HCT116 (cell line): ENCODE results near the gene DRC7. TPM values are rescaled to one million over a fixed set of nuclear protein-coding genes. Genes with fewer than 3 reads are reported as not detected.
A peak's percentile ranks its signal among the peaks of the same experiment; 100 is the strongest.

ENCODE experiments used
- ATAC-seq: fragments of 200-7000 bp; cut with Tn5 transposase; 2 replicates; pipeline ENCODE4 v1.9.1; 2020; ENCODE audit warnings: mild to moderate bottlenecking, moderate library complexity
- BruUV-seq: library from RNA; stranded (reverse); fragments of 400-500 nt; replicated peaks from 2 replicates; lab custom pipeline; 2021; lab: Mats Ljungman, UMichigan
- CTCF ChIA-PET: fragments of 300-600 bp; sonication (Branson Sonifier 250); formaldehyde crosslinking; loops from one replicate; lab custom pipeline; 2021; ENCODE audit warnings: antibody characterized with exemption; lab: Charles Lee
- POLR2A ChIA-PET: fragments of 300-600, 350-600 bp; sonication (Branson Sonifier 250); formaldehyde crosslinking; loops from one replicate; lab custom pipeline; 2021; ENCODE audit warnings: antibody characterized with exemption; lab: Charles Lee
- RAD21 ChIA-PET, 2 experiments: fragments of 300-600 bp; sonication (Branson Sonifier 250); formaldehyde crosslinking; loops; one replicate each; lab custom pipeline; 2023; ENCODE audit warnings: low total read pairs in 2 of 2; ENCODE audit not compliant: uncharacterized antibody in 2 of 2, unreplicated experiment in 2 of 2, low non-redundant PET in 1 of 2; lab: Charles Lee
- DNase-seq: peaks from one replicate; pipeline ENCODE4 v3.0.0-alpha.2; 2010; ENCODE audit warnings: low read depth, low spot score
- H2AFZ ChIP-seq: fragments of 200-600 bp; shearing (Covaris generic), sonication (generic); 2 replicates; pipeline ENCODE4 v1.6.1; 2017; ENCODE audit warnings: low read depth, mixed run types, mixed read lengths, antibody characterized with exemption, low read length; ENCODE audit not compliant: poor library complexity, severe bottlenecking
- H3K27ac ChIP-seq: 2 replicates; pipeline ENCODE4 v1.5.1; 2012; ENCODE audit warnings: low read depth, low read length
- H3K27me3 ChIP-seq: fragments of 200-600 bp; sonication (generic); 2 replicates; pipeline ENCODE4 v1.6.1; 2016; ENCODE audit warnings: mixed run types, low read length, mixed read lengths; ENCODE audit not compliant: insufficient read depth
- H3K36me3 ChIP-seq, 2 experiments: fragments of 200-500 bp in 1 of 2; fragments of 200-600 bp in 1 of 2; sonication (Bioruptor generic) in 1 of 2; sonication (generic) in 1 of 2; 2 replicates each; pipeline versions ENCODE4 v1.5.1 to v1.6.1; 2014 to 2016; ENCODE audit warnings: low read length in 2 of 2, inconsistent platforms in 1 of 2, mixed read lengths in 1 of 2, mixed run types in 1 of 2; ENCODE audit not compliant: insufficient read depth in 2 of 2, control insufficient read depth in 1 of 2
- H3K4me1 ChIP-seq, 2 experiments: fragments of 200-600 bp in 1 of 2; sonication (generic) in 1 of 2; 2 replicates each; pipeline versions ENCODE4 v1.5.1 to v1.6.1; 2012 to 2017; ENCODE audit warnings: low read length in 2 of 2, inconsistent platforms in 1 of 2, mild to moderate bottlenecking in 1 of 2, mixed read lengths in 1 of 2, mixed run types in 1 of 2, moderate library complexity in 1 of 2; ENCODE audit not compliant: insufficient read depth in 2 of 2, control insufficient read depth in 1 of 2
- H3K4me2 ChIP-seq: fragments of 200-600 bp; sonication (generic); 2 replicates; pipeline ENCODE4 v1.6.1; 2017; ENCODE audit warnings: mixed run types, low read length, mixed read lengths
- H3K4me3 ChIP-seq, 2 experiments: fragments of 200-600 bp in 1 of 2; sonication (generic) in 1 of 2; replicated peaks in 1 of 2; 2 replicates each; pipeline ENCODE4 v1.5.1; 2011 to 2016; ENCODE audit warnings: low read length in 2 of 2, control low read depth in 1 of 2, low read depth in 1 of 2, mild to moderate bottlenecking in 1 of 2, mixed read lengths in 1 of 2, mixed run types in 1 of 2
- H3K79me2 ChIP-seq: fragments of 200-600 bp; sonication (generic); 2 replicates; pipeline ENCODE4 v1.6.1; 2017; ENCODE audit warnings: mild to moderate bottlenecking, mixed run types, low read length, moderate library complexity, mixed read lengths; ENCODE audit not compliant: insufficient read depth
- H3K9ac ChIP-seq: fragments of 200-600 bp; sonication (generic); 2 replicates; pipeline ENCODE4 v1.6.1; 2016; ENCODE audit warnings: low read length, mixed read lengths
- H3K9me2 ChIP-seq: fragments of 200-600 bp; sonication (generic), shearing (Covaris generic); 2 replicates; pipeline ENCODE4 v1.6.1; 2017; ENCODE audit warnings: mixed run types, mild to moderate bottlenecking, moderate library complexity; ENCODE audit not compliant: insufficient read depth
- H3K9me3 ChIP-seq, 2 experiments: fragments of 200-500 bp in 1 of 2; fragments of 200-600 bp in 1 of 2; sonication (Bioruptor generic) in 1 of 2; sonication (generic) in 1 of 2; 2 replicates each; pipeline ENCODE4 v1.6.1; 2014 to 2017; ENCODE audit warnings: low read length in 2 of 2, mixed read lengths in 2 of 2, inconsistent platforms in 1 of 2, low read depth in 1 of 2, mild to moderate bottlenecking in 1 of 2, mixed run types in 1 of 2, moderate library complexity in 1 of 2; ENCODE audit not compliant: control insufficient read depth in 1 of 2, insufficient read depth in 1 of 2
- H4K20me1 ChIP-seq: fragments of 200-600 bp; sonication (generic), shearing (Covaris generic); 2 replicates; pipeline ENCODE4 v1.6.1; 2017; ENCODE audit warnings: mixed run types, mild to moderate bottlenecking, moderate library complexity; ENCODE audit not compliant: insufficient read depth
- ATF3 ChIP-seq: IDR thresholded peaks from 2 replicates; pipeline ENCODE4 v1.6.1; 2012
- CEBPB ChIP-seq: IDR thresholded peaks from 2 replicates; pipeline ENCODE4 v1.6.1; 2012; ENCODE audit warnings: low read depth
- EGR1 ChIP-seq: IDR thresholded peaks from 2 replicates; pipeline ENCODE4 v1.6.1; 2012; ENCODE audit warnings: low read depth
- ELF1 ChIP-seq: IDR thresholded peaks from 2 replicates; pipeline ENCODE4 v1.6.1; 2012; ENCODE audit warnings: low read depth, borderline replicate concordance
- EZH2 ChIP-seq: fragments of 200-600 bp; sonication (generic); IDR thresholded peaks from 2 replicates; pipeline ENCODE4 v1.6.1; 2017; ENCODE audit warnings: antibody characterized with exemption, mixed run types
- JUND ChIP-seq: IDR thresholded peaks from 2 replicates; pipeline ENCODE4 v1.6.1; 2012
- POLR2A ChIP-seq: IDR thresholded peaks from 2 replicates; pipeline ENCODE4 v1.7.0; 2011; ENCODE audit warnings: borderline replicate concordance; ENCODE audit not compliant: insufficient read depth, insufficient read length; ENCODE audit errors: extremely low read depth
- POLR2AphosphoS5 ChIP-seq: IDR thresholded peaks from 2 replicates; pipeline ENCODE4 v1.6.1; 2011; ENCODE audit warnings: mild to moderate bottlenecking, low read depth, low read length, moderate library complexity
- REST ChIP-seq: IDR thresholded peaks from 2 replicates; pipeline ENCODE4 v1.6.1; 2012; ENCODE audit warnings: low read depth
- SIN3A ChIP-seq: IDR thresholded peaks from 2 replicates; pipeline ENCODE4 v1.6.1; 2012; ENCODE audit warnings: low read depth
- SRF ChIP-seq: IDR thresholded peaks from 2 replicates; pipeline ENCODE4 v1.6.1; 2012; ENCODE audit warnings: low read depth
- YY1 ChIP-seq: IDR thresholded peaks from 2 replicates; pipeline ENCODE4 v1.6.1; 2011; ENCODE audit warnings: low read length, low read depth, moderate library complexity, mild to moderate bottlenecking; ENCODE audit not compliant: insufficient replicate concordance; ENCODE audit errors: extremely low read depth
- ZBTB33 ChIP-seq: IDR thresholded peaks from 2 replicates; pipeline ENCODE4 v1.6.1; 2011; ENCODE audit warnings: mild to moderate bottlenecking, low read length, moderate library complexity; ENCODE audit not compliant: insufficient replicate concordance; ENCODE audit errors: extremely low read depth
- ZNF274 ChIP-seq: fragments of 200-500 bp; sonication (Bioruptor generic); IDR thresholded peaks from 2 replicates; pipeline ENCODE4 v1.6.1; 2014; ENCODE audit warnings: mild to moderate bottlenecking, low read depth, low read length, inconsistent platforms
- intact Hi-C: fragments of 100-400 bp; cut with micrococcal nuclease; formaldehyde crosslinking; loops from 2 replicates; pipeline ENCODE4 v1.10.0; 2022
- total RNA-seq: library from RNA; stranded (reverse); gene quantifications from one replicate; pipeline ENCODE4 v1.2.1, GENCODE V29; 2021; ENCODE audit not compliant: unreplicated experiment

Gene DRC7
- total RNA-seq, 1 experiment from 2014 or later: 0.91 TPM

GRCh38 chr16:57764006-57764340 is 69.4 kb downstream of the DRC7 start:
- CTCF ChIA-PET: interaction anchor here (0.8 kb wide), 1 partner anchor 188 kb away, joined by 3 read pairs; no protein-coding TSS in a partner anchor
- Histone ChIP-seq H3K9ac (peak overlapping the region; percentile 66), H3K4me1 (peaks cover 15 to 25% of the 10 kb centered on the region in 2 experiments), H2AFZ (no peak overlapping the region), H3K36me3 (peaks cover 0 to 5% of the 10 kb centered on the region in 2 experiments; a peak in 1 of 4 replicates), H4K20me1 (no peaks in the 10 kb centered on the region), H3K4me3 (no peak overlapping the region; a peak in 1 of 4 replicates), H3K27me3 (no peaks in the 10 kb centered on the region), H3K9me3 (no peaks in the 10 kb centered on the region), H3K79me2 (no peaks in the 10 kb centered on the region), H3K4me2 (peak overlapping the region; percentile 94), H3K9me2 (no peaks in the 10 kb centered on the region), H3K27ac (peak overlapping the region; percentile 77)
- intact Hi-C loops: no loop called here
- POLR2A ChIA-PET: interaction anchor here (0.6 to 1.0 kb wide), 3 partner anchors 29 to 100 kb away, joined by 3 read pairs; partner anchors contain the start of gene KATNB1
- RAD21 ChIA-PET: no interaction called here
- no TSS peak for BruUV-seq
- DNase-seq (no peak), ATAC-seq (no peak)
- TF ChIP-seq ELF1 (no peak), EZH2 (no peak), EGR1 (no peak), ATF3 (no peak), ZNF274 (no peak), REST (no peak), CEBPB (no peak), SIN3A (no peak), SRF (no peak), POLR2A (no peak), POLR2AphosphoS5 (no peak), JUND (no peak), ZBTB33 (no peak), YY1 (no peak)
